ENCODE results near the gene RBFOX1. TPM values are rescaled to one million over a fixed set of nuclear protein-coding genes. Genes with fewer than 3 reads are reported as not detected.

RBFOX1 gene
- total RNA-seq, 3 donors from 2014 or later, result 4.1 to 7.7 (median 5.1) TPM

GRCh38 chr16:7351610-7352510, 19.2 kb downstream of the RBFOX1 start:
- no peak for DNase-seq
- Histone ChIP-seq H3K9me3 (no peaks in the 10 kb centered on the region), H3K4me1 (ENCODE audit: low read depth) (no peaks in the 10 kb centered on the region), H3K4me3 (no peak overlapping the region), H3K36me3 (ENCODE audit: low read depth) (no peaks in the 10 kb centered on the region)
- ATAC-seq, result no peak
- no peak for TF ChIP-seq CTCF (IDR thresholded peaks at IDR 0.05)
- intact Hi-C loops (cut with DNase I, micrococcal nuclease), result loop anchor here in 1 of 2 donors (10.0 kb wide), 1 partner anchor 57 kb away; no protein-coding TSS in a partner anchor

GRCh38 chr16:7355758-7356157, 23.1 kb downstream of the RBFOX1 start:
- intact Hi-C loops (cut with DNase I, micrococcal nuclease), result loop anchor here in 1 of 2 donors (10.0 kb wide), 1 partner anchor 61 kb away; no protein-coding TSS in a partner anchor
- no peak for DNase-seq
- Histone ChIP-seq H3K4me3 (no peak overlapping the region), H3K4me1 (ENCODE audit: low read depth) (no peaks in the 10 kb centered on the region), H3K36me3 (ENCODE audit: low read depth) (no peaks in the 10 kb centered on the region), H3K9me3 (no peaks in the 10 kb centered on the region)
- TF ChIP-seq CTCF (IDR thresholded peaks at IDR 0.05), result no peak
- no peak for ATAC-seq

- H3K36me3 ChIP-seq (ENCODE audit: low read depth), result no peaks in the 10 kb centered on the region
- H3K9me3 ChIP-seq, result no peaks in the 10 kb centered on the region
- no peaks in the 10 kb centered on the region for H3K4me1 ChIP-seq (ENCODE audit: low read depth)
- ATAC-seq, result no peak
- DNase-seq, result no peak
- no peak for TF ChIP-seq CTCF (IDR thresholded peaks at IDR 0.05)
- H3K4me3 ChIP-seq, result no peak overlapping the region
- intact Hi-C loops (cut with DNase I, micrococcal nuclease), result no loop called here
Measured at GRCh38 chr16:7361416-7362129, 28.9 kb downstream of the RBFOX1 start.

GRCh38 chr16:7362231-7362630, 29.6 kb downstream of the RBFOX1 start:
- H3K36me3 ChIP-seq (ENCODE audit: low read depth), result no peaks in the 10 kb centered on the region
- no peak for TF ChIP-seq CTCF (IDR thresholded peaks at IDR 0.05)
- ATAC-seq, result no peak
- intact Hi-C loops (cut with DNase I, micrococcal nuclease), result no loop called here
- no peak for DNase-seq
- no peak overlapping the region for H3K4me3 ChIP-seq
- H3K4me1 ChIP-seq (ENCODE audit: low read depth), result no peaks in the 10 kb centered on the region
- no peaks in the 10 kb centered on the region for H3K9me3 ChIP-seq

GRCh38 chr16:7363422-7364417, 31.1 kb downstream of the RBFOX1 start:
- no peaks in the 10 kb centered on the region for H3K4me1 ChIP-seq (ENCODE audit: low read depth)
- no peak overlapping the region for H3K4me3 ChIP-seq
- no peak for DNase-seq
- no peaks in the 10 kb centered on the region for H3K36me3 ChIP-seq (ENCODE audit: low read depth)
- ATAC-seq, result no peak
- intact Hi-C loops (cut with DNase I, micrococcal nuclease), result no loop called here
- TF ChIP-seq CTCF (IDR thresholded peaks at IDR 0.05), result no peak
- H3K9me3 ChIP-seq, result no peaks in the 10 kb centered on the region
